K562 (cell line): ENCODE measurements around the gene ACBD3. TPM values are rescaled to one million over a fixed set of nuclear protein-coding genes. Genes with fewer than 3 reads are reported as not detected.
A peak's percentile ranks its signal among the peaks of the same experiment; 100 is the strongest.

Experiments used
- DACH1 ChIP-seq: fragments of 450-650 bp; IDR thresholded peaks from 2 replicates; pipeline ENCODE4 v1.6.1; 2018; ENCODE audit not compliant: partially characterized antibody
- DPF2 ChIP-seq: fragments of 450-650 bp; IDR thresholded peaks from 2 replicates; pipeline ENCODE4 v1.6.1; 2016
- ESRRA ChIP-seq: fragments of 450-650 bp; IDR thresholded peaks from 2 replicates; pipeline ENCODE4 v1.6.1; 2014; ENCODE audit warnings: low read depth, mild to moderate bottlenecking, moderate library complexity, borderline replicate concordance
- ESRRB ChIP-seq: fragments of 250-450 bp; sonication (Bioruptor Pico); IDR thresholded peaks from 2 replicates; pipeline ENCODE4 v1.5.0; 2020; ENCODE audit warnings: mild to moderate bottlenecking, moderate library complexity, borderline replicate concordance
- FOXA1 ChIP-seq: fragments of 450-650 bp; IDR thresholded peaks from 2 replicates; pipeline ENCODE4 v1.6.1; 2016; ENCODE audit warnings: mild to moderate bottlenecking, borderline replicate concordance
- FUS ChIP-seq: fragments of 200-400 bp; formaldehyde crosslinking; optimal IDR thresholded peaks from 2 replicates; pipeline ENCODE3; 2017; ENCODE audit warnings: low read depth, low read length
- HDAC6 ChIP-seq: IDR thresholded peaks from 2 replicates; pipeline ENCODE4 v1.6.1; 2012; ENCODE audit warnings: low read depth, mild to moderate bottlenecking, control low read depth, inconsistent platforms, low read length, moderate library complexity
- KAT2B ChIP-seq: IDR thresholded peaks from one replicate; pipeline ENCODE4 v1.6.1; 2012; ENCODE audit warnings: low read depth, mild to moderate bottlenecking, control low read depth, inconsistent platforms, low read length, moderate library complexity
- MEF2D ChIP-seq: conservative IDR thresholded peaks from 2 replicates; pipeline ENCODE4 v1.6.1; 2016; ENCODE audit warnings: low read depth, missing genetic modification characterization, missing compliant biosample characterization
- MTA2 ChIP-seq: fragments of 450-650 bp; IDR thresholded peaks from 2 replicates; pipeline ENCODE4 v1.6.1; 2016; ENCODE audit warnings: low read depth
- NR3C1 ChIP-seq: sonication (generic); formaldehyde crosslinking; IDR thresholded peaks from 2 replicates; pipeline ENCODE4 v1.8.1; 2022; ENCODE audit warnings: missing genetic modification reagents
- POLR2AphosphoS5 ChIP-seq: IDR thresholded peaks from 2 replicates; pipeline ENCODE4 v1.6.1; 2011; ENCODE audit warnings: mild to moderate bottlenecking, low read depth, low read length, moderate library complexity; ENCODE audit not compliant: control insufficient read depth, insufficient read depth
- RBM22 ChIP-seq: fragments of 200-400 bp; formaldehyde crosslinking; IDR thresholded peaks from 2 replicates; pipeline ENCODE4 v1.6.1; 2018; ENCODE audit warnings: low read length, low read depth; ENCODE audit not compliant: poor library complexity, severe bottlenecking
- SMARCE1 ChIP-seq: fragments of 450-650 bp; IDR thresholded peaks from 2 replicates; pipeline ENCODE4 v1.7.1; 2016; ENCODE audit warnings: mild to moderate bottlenecking
- TCFL5 ChIP-seq: fragments of 250-450 bp; sonication (Bioruptor Pico); conservative IDR thresholded peaks from 2 replicates; pipeline ENCODE4 v1.6.1; 2021; ENCODE audit warnings: mild to moderate bottlenecking, moderate library complexity, matching md5 sums
- TEAD4 ChIP-seq, 2 experiments: sonication (generic) in 1 of 2; formaldehyde crosslinking in 1 of 2; IDR thresholded peaks; 2 replicates each; pipeline versions ENCODE4 v1.6.1 to v1.8.0; 2012 to 2022; ENCODE audit warnings: borderline replicate concordance in 1 of 2, inconsistent platforms in 1 of 2, low read length in 1 of 2, mild to moderate bottlenecking in 1 of 2, missing genetic modification reagents in 1 of 2
- TGIF2 ChIP-seq: sonication (generic); formaldehyde crosslinking; IDR thresholded peaks from 2 replicates; pipeline ENCODE4 v1.8.1; 2022; ENCODE audit warnings: mild to moderate bottlenecking, missing genetic modification reagents, moderate library complexity
- TRIM24 ChIP-seq, 2 experiments: fragments of 450-650 bp; IDR thresholded peaks; 2 replicates each; pipeline ENCODE4 v1.6.1; 2016
- ZEB2 ChIP-seq: fragments of 450-650 bp; IDR thresholded peaks from 2 replicates; pipeline ENCODE4 v1.6.1; 2016
- ZKSCAN8 ChIP-seq: fragments of 200-800 bp; sonication (Bioruptor generic); IDR thresholded peaks from 2 replicates; pipeline ENCODE4 v1.6.1; 2016; ENCODE audit warnings: missing genetic modification characterization, missing compliant biosample characterization
- ZNF24 ChIP-seq: fragments of 450-650 bp; IDR thresholded peaks from 2 replicates; pipeline ENCODE4 v1.6.1; 2016
- ZNF583 ChIP-seq: fragments of 250-450 bp; sonication (Bioruptor Pico); IDR thresholded peaks from 2 replicates; pipeline ENCODE4 v1.4.0; 2020
- ZNF785 ChIP-seq: fragments of 250-450 bp; sonication (Bioruptor Pico); IDR thresholded peaks from 2 replicates; pipeline ENCODE4 v1.4.0; 2020; ENCODE audit warnings: mild to moderate bottlenecking
- polyA plus RNA-seq, 8 experiments: library from polyadenylated mRNA; depleted of rRNA in 4 of 8; stranded (reverse) in 5 of 8; unstranded in 3 of 8; fragments of >200 nt; fragmentation: Nextera tagmentation in 2 of 8; fragmentation: Illumina TruSeq in 1 of 8; extraction: Ambion mirVana in 2 of 8; extraction: Trizol in 1 of 8; gene quantifications; 2 replicates each; pipeline versions ENCODE4 v1.2.1 to v1.2.3, GENCODE V29; 2011 to 2014; ENCODE audit warnings: inconsistent platforms in 1 of 8, missing spikeins in 1 of 8
- total RNA-seq, 7 experiments: library from RNA; depleted of rRNA in 6 of 7; stranded (reverse); fragments of >200 nt in 6 of 7; fragmentation: Illumina TruSeq in 2 of 7; extraction: Trizol in 2 of 7; gene quantifications; 2 replicates each; pipeline versions ENCODE4 v1.2.1 to v1.2.3, GENCODE V29; 2011 to 2021; ENCODE audit warnings: low replicate concordance in 1 of 7
- TF ChIP-seq, protein P1 (sequence below): fragments of 250-450 bp; sonication (Bioruptor Pico); IDR thresholded peaks from 2 replicates; pipeline ENCODE4 v1.4.0; 2020; ENCODE audit warnings: mild to moderate bottlenecking, moderate library complexity, borderline replicate concordance
- TF ChIP-seq, protein P2 (sequence below): fragments of 200-400 bp; formaldehyde crosslinking; IDR thresholded peaks from 2 replicates; pipeline ENCODE4 v1.6.1; 2017; ENCODE audit warnings: mild to moderate bottlenecking, low read depth, low read length, moderate library complexity
- TF ChIP-seq, protein P3 (sequence below): fragments of 250-450 bp; sonication (Bioruptor Pico); IDR thresholded peaks from 2 replicates; pipeline ENCODE4 v1.8.0; 2022; ENCODE audit warnings: moderate library complexity, mild to moderate bottlenecking, inconsistent platforms

ACBD3 gene
- total and polyA plus RNA-seq, 9 of the 15 experiments (the other 6 are each of a cell fraction or from before 2014, with no cell fraction given), result 11.1 to 36.7 (median 26.9) TPM

DNA sequence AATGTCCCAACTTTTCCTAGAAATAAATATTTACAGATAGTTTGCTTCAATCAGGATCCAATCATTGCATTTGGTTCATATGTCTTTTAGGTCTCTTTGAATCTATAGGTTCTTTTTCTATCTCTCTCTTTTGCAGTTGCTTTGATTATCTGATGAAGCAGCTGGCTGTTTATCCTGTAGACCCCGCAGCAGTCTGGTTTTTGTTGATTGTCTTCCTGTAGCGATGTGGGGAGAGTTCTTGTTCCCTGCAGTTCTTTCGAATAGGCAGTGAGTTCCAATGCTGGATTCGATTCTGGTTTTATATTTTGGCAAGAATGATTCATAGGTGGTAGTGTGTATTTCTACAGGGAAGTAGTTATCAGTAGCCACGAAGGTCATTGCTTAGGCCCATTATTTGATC is 29.5 kb upstream of the ACBD3 start (continued):
- TF ChIP-seq MTA2, result 0 out of 2 replicates have a peak, but pooled peaks have one; percentile 19
- no peak for TF ChIP-seq RBM22
- no peak for TF ChIP-seq MEF2D (tag)
- TF ChIP-seq ZNF583 (CRISPR knock-in tag), result no peak
- TF ChIP-seq ESRRB, result no peak
- TF ChIP-seq TRIM24 (IDR thresholded peaks at IDR 0.05), result no peak
- peak; percentile 64 for TF ChIP-seq TEAD4 (IDR thresholded peaks at IDR 0.05; ENCODE audit: low read length)
- TF ChIP-seq TEAD4 (CRISPR knock-in tag; IDR thresholded peaks at IDR 0.05; ENCODE audit: borderline replicate concordance), result no peak
- TF ChIP-seq ZNF785, result no peak
- TF ChIP-seq DPF2, result 0 out of 2 replicates have a peak, but pooled peaks have one; percentile 50
- 0 out of 2 replicates have a peak, but pooled peaks have one; percentile 25 for TF ChIP-seq ESRRA
- no peak for TF ChIP-seq DACH1
- TF ChIP-seq, protein P1, sequence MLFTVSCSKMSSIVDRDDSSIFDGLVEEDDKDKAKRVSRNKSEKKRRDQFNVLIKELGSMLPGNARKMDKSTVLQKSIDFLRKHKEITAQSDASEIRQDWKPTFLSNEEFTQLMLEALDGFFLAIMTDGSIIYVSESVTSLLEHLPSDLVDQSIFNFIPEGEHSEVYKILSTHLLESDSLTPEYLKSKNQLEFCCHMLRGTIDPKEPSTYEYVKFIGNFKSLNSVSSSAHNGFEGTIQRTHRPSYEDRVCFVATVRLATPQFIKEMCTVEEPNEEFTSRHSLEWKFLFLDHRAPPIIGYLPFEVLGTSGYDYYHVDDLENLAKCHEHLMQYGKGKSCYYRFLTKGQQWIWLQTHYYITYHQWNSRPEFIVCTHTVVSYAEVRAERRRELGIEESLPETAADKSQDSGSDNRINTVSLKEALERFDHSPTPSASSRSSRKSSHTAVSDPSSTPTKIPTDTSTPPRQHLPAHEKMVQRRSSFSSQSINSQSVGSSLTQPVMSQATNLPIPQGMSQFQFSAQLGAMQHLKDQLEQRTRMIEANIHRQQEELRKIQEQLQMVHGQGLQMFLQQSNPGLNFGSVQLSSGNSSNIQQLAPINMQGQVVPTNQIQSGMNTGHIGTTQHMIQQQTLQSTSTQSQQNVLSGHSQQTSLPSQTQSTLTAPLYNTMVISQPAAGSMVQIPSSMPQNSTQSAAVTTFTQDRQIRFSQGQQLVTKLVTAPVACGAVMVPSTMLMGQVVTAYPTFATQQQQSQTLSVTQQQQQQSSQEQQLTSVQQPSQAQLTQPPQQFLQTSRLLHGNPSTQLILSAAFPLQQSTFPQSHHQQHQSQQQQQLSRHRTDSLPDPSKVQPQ (CRISPR knock-in tag), result no peak
- TF ChIP-seq NR3C1, result no peak
- no peak for TF ChIP-seq HDAC6
- no peak for TF ChIP-seq FUS
- 0 out of 2 replicates have a peak, but pooled peaks have one; percentile 24 for TF ChIP-seq POLR2AphosphoS5
- TF ChIP-seq ZNF24, result no peak
- TF ChIP-seq, protein P2, sequence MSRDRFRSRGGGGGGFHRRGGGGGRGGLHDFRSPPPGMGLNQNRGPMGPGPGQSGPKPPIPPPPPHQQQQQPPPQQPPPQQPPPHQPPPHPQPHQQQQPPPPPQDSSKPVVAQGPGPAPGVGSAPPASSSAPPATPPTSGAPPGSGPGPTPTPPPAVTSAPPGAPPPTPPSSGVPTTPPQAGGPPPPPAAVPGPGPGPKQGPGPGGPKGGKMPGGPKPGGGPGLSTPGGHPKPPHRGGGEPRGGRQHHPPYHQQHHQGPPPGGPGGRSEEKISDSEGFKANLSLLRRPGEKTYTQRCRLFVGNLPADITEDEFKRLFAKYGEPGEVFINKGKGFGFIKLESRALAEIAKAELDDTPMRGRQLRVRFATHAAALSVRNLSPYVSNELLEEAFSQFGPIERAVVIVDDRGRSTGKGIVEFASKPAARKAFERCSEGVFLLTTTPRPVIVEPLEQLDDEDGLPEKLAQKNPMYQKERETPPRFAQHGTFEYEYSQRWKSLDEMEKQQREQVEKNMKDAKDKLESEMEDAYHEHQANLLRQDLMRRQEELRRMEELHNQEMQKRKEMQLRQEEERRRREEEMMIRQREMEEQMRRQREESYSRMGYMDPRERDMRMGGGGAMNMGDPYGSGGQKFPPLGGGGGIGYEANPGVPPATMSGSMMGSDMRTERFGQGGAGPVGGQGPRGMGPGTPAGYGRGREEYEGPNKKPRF, result no peak
- TF ChIP-seq KAT2B, result no peak
- no peak for TF ChIP-seq ZKSCAN8 (CRISPR knock-in tag)
- TF ChIP-seq ZEB2, result no peak
- TF ChIP-seq, protein P3, sequence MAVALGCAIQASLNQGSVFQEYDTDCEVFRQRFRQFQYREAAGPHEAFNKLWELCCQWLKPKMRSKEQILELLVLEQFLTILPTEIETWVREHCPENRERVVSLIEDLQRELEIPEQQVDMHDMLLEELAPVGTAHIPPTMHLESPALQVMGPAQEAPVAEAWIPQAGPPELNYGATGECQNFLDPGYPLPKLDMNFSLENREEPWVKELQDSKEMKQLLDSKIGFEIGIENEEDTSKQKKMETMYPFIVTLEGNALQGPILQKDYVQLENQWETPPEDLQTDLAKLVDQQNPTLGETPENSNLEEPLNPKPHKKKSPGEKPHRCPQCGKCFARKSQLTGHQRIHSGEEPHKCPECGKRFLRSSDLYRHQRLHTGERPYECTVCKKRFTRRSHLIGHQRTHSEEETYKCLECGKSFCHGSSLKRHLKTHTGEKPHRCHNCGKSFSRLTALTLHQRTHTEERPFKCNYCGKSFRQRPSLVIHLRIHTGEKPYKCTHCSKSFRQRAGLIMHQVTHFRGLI (CRISPR knock-in tag), result no peak
- TF ChIP-seq TCFL5 (CRISPR knock-in tag), result no peak
- TF ChIP-seq TGIF2 (CRISPR knock-in tag), result no peak
- no peak for TF ChIP-seq FOXA1
- TF ChIP-seq SMARCE1, result 0 out of 2 replicates have a peak, but pooled peaks have one; percentile 14
